HG03108 (cell line): Measurements from ENCODE around the gene UAP1L1.
"Not testable (repeated sequence)": the region's sequence is repeated elsewhere in the genome, so short reads cannot be mapped to it uniquely, and the experiment has no call there.

ENCODE experiments used
- ATAC-seq: cut with Tn5 transposase; IDR thresholded peaks from one replicate; pipeline ENCODE4 v1.9.1; 2021; ENCODE audit warnings: moderate library complexity; ENCODE audit not compliant: unreplicated experiment

The UAP1L1 gene

DNA sequence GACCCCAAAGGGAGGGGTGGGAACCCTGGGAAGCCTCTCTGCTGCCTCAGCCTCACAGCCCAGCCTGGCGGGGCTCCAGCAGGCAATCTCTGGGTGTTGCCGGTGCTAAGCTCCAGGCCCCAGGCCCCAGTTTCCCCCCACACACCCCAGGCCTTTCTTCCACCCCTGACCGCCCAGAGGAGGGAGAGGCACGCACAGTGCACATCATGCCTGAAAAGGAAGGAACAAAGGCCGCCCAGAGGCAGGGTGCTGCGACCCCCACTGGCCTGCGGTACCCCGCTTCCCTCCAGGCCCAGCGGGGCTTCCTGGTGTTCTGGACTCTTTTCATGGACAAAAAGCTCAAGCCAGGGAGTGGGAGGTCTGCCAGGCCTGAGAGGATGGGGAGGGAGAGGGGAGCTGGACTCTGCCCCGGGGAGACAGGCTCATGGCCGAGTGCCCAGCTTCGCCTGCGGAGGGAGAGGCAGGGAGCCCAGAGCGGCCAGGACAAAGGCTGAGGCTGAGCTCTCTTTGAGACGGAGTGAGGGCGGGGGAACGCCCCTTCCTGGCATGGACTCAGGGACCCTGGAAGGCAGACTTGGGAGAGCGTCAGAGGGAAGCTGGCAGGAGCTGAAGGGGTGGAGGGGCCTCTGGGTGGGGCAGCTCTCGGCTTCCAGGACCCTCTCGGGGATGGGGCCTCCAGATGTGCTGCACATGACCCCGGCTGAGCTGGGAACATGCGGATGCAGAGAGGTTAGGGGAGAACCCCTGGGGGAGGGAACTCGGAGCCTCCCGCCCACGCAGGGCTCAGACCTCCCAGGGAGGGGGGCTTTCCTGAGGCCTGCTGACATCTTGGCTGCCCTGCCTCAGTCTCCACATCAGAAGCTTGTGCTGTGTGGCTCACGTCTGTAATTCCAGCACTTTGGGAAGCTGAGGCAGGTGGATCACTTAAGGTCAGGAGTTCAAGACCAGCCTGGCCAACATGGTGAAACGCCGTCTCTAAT lies 21.6 kb upstream of the UAP1L1 start:
- no peak for ATAC-seq

DNA sequence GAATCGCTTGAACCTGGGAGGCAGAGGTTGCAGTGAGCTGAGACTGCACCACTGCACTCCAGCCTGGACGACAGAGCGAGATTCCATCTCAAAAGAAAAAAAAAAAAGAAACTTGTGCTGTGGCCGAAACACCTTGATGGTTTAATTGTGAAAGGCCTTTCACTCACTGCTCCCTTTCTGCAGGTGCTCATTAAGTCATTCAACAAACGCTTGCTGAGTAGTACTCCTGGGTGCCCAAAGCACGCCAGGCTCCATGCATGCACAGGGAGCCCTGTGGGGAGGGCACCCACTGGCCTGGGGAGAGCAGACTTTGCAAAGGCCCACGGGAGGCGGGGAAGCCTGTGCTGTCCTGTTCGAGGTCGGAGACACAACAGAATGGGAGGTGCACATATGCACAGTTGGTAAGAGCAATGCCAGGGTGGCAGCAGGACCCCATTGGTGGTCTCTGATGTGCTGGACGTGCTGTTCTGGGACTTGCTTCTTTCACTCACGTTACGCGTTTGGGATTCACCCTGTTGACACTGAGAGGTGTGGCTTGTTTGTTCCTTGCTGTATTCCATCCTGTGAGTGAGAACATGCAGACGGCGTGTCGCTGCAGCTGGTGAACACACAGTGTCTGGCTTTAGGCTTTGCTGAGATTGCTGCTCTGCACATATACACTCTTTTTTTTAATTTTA lies 20.4 kb upstream of the UAP1L1 start:
- no peak for ATAC-seq

DNA sequence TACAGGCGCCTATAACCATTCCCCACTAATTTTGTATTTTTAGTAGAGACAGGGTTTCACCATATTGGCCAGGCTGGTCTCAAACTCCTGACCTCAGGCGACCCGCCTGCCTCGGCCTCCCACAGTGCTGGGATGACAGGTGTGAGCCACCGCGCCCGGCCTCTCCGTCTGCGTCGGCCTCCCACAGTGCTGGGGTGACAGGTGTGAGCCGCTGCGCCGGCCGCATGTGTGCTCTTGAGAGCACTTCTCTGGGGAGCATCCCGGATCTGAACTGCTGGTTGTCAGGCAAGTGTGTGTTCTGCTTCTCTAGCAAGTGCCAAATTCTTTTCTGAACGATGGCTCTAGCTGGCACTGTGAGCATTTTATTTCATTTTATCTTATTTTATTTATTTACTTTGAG lies 19.8 kb upstream of the UAP1L1 start:
- ATAC-seq = no peak

DNA sequence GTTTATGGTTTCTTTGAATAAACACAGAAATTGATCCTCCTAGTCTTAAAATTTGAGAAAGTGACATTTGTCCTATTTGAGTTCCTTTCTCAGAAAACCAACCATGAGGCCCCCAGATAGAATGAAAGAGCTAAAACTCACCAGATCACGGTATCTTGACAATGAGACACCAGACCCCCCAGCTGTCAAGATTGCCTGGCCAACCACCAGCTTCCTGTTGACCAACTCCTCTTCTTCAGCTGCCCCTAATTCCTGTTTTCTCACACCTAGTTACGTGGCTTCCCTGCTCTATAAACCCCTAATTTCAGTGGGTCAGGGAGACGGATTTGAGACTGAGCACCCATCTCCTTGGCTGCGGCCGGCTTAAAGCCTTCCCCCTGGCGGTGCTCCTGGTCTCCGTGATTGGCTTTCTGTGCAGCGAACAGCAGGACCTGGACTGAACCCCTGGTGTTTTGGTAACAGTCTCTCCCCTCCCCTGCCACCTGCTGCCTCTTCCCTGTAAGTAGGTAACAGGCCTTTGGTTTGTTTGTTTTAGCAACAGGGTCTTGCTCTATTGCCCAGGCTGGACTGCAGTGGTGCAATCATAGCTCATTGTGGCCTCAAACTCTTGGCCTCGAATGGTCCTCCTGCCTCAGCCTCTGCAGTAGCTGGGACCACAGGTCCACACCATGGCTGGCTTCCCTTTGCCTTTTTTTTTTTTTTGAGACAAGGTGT lies 18.6 kb upstream of the UAP1L1 start:
- no peak for ATAC-seq

DNA sequence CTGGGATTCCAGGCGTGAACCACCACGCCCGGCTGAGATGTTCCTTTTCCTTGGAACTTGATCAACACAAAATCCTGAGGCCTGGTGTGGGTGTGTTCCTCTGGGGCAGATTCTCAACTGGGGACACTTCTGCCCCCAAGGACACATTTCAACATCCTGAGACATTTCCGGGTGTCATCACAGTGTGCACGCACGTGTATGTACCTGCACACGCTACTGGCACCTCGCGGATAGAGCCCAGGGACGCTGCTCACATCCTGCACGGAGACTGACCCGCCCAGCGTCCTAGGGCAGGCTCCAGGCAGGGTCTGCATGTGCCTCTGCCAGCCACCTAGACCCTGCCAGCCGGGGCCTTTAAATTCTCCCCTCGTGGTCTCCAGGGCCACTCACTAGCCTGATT lies 14.9 kb upstream of the UAP1L1 start:
- no peak for ATAC-seq

DNA sequence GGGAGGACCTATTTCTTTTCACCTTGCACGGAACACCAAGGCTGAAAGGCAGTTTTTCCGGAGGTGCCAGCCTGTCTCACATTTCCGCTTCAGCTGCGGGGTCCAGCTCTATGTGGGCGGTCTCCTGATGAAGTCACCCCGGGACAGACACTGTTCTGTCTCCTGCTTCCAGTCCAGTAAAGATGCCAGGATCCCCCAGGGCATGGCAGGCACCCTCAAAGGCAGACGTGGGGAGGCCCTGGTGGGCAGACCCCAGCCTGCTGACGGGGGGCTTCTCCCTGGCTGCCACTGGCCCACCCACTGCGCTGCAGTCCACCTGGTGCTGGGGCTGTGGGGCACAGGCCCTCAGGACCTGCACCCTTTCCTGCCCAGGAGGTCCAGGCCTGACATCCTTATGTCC lies 14.5 kb upstream of the UAP1L1 start:
- ATAC-seq = not testable (repeated sequence)

DNA sequence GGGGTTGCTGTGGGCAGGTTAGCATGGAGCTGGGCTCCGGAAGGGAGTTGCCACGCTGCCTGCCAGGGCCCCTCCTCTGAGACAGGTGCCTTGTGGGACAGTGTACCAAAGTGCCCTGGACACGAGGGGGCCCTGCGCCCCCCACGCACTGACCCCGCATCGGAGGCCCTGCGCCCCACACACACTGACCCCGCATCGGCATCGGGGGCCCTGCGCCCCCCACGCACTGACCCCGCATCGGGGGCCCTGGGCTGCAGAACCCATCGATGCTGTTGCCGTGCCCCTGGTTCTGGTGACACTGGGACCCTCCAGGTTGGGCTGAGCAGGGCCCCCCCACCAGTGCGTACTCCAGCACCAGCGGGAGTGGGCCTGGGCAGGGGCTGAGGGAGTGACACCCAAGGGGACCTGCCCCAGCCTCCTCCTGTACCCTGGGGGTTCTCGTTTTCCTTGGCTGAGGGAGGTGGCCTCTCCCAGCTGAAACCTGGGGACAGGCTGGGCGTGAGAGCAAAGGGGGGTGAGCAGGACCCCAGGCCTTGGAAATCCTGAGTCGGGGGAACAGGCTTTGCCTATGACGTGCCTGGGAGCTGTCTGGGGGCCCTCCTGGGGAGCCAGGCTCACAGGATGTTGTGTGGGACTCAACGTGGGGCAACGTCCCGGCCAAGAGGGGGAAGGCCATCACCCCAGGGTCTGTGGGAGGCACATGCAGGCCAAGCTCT lies 13.8 kb upstream of the UAP1L1 start:
- ATAC-seq = no peak

DNA sequence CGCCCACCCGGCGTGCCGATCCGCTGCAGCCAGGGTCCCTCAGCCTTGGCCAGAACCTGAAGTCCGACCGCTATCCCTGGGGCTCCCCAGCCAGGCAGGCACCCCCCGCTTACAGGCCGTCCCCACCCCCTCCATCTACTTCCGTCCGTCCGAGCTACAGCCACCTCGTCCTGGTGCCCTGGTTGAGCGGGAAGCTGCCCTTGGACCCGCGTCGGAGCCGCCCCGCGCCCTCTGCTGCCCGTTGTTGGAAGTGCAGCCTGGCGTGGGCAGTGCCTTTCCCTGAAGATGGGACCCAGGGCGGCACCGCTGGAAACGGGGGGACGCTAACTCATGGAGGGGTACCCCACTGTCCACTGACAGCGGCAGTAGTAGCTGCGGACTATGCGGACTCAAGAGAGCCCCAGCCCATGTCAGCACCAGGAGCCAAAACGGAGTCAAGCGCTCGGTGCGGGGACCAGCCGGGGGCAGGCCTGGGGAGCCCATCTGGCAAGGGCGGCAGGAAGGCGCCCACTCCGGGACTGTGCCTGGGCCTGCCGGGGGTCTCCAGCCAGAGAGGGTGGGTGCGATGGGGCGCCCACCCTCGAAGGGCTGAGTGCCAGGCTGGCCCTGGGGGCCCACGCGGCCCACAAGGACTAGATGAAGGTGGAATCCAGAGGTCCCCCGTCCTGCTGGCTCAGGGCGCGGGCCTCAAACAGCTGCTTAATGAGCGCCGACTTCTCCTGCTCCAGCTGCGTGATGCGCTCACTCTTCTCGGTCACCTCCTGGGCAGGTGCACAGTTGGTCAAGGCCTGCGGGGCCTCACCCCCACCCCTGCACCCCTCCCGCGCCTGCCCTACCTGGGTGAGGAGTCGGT lies 13.1 kb upstream of the UAP1L1 start:
- ATAC-seq = no peak

DNA sequence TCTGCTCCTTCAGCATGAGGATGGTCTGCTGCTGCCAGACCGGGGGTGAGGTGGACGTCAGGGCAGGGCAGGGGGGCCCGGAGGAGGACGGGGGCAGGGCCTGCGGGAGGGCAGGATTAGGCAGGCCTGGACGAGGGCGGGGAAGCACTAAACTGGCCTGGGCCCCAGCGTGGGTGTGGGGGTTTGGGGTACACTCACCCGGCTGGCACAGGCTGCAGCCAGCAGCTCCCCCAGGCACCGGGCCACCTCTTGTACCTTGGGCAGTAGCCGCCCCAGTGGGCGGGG lies 12.5 kb upstream of the UAP1L1 start:
- ATAC-seq = no peak

DNA sequence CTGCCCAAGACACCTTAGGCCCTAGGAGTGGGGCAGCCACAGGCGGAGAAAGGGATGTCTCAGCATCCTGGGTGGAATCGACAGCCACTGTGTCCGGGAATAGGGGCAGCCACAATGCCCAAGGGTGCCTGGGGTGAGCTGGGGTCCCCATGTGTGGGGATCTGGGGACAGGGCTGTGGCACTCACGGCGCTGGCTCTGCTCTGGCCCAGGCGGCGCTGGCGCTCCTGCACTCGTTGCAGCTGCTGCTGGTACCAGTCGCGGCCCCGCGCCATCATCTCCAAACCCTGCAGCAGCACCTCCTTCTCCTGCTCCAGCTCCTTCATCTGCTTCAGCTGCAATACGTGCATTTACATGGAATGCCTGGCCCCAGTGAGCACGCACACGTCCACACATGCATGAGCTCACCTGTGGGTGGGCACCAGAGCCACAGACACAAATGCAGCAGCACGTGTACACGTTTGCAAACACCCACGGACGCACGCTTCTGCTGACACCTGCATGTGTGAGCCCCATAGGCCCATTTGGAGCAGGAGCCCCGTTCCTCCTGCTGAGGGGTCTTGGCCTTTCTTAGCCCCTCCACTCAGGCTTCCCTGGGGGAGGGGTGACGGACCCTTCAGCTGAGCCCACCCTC lies 11.9 kb upstream of the UAP1L1 start:
- ATAC-seq = no peak

DNA sequence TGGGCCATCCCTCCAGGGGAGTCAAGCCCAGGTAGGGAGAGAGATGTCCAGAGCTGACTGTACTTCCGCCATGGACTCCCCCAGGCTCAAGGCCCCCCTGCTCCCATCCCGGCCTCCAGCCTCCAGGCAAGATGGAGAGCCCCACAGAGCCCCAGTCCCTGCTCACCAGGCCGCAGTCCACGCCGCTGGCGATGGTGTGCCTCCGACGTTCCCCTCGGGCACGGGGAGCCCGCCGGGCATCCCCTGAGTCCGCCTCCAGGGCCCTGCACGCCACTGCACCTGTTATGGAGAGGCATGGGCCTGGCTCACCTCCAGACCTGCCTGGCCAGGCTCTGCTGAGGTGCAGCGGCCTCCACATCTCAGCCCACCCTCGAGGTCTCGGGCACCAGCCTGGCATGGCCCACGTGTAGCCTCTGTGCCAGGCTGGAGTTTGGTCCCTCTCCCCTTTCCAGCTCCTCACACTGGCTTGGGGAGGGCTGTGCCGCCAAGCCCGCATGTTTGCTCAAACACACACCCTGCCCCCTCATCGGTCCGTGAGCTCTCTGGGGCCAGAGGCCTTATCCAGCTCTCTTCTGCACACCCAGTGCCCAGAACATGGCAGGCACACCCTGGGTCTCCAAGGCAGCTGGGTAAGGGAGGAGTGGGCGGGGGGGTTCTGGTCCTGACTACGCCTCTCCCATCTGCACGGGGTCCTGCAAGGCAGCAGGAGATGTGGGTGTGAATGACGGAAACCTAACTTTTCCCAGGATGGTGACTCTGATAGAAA lies 11.0 kb upstream of the UAP1L1 start:
- no peak for ATAC-seq

DNA sequence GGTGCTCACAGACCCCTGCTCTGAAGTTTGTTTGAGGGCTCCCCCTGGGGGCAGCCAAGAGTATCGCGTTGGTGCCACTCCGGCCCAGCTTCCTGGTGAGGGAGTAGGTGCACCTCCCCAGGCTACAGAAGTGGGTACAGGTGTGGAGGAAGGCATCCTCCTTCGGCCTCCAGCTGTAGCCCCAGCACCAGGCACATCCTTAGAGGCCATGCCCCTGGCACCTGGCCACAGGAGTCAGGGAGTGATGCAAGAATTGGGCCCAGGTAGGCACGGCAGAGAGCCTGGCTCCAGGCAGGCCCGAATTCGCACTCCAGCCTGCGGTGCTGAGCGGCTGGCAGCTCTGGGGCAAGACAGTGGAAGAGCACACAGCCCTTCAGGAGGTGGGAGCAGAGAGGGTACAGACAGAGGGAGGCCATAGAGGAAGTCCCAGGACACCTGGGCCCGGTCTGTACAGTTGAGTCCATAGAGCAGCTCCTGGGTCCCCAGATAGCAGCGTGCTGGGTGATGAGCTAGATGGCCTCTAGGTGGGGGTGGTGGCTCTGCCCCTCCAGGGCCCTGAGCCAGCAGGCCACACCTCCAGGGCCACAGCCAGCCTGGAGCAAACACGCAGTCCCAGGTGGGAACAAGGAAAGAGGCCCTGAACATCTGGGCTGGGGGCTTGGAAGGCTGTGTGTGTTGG lies 9.3 kb upstream of the UAP1L1 start:
- ATAC-seq = peak; percentile 33

DNA sequence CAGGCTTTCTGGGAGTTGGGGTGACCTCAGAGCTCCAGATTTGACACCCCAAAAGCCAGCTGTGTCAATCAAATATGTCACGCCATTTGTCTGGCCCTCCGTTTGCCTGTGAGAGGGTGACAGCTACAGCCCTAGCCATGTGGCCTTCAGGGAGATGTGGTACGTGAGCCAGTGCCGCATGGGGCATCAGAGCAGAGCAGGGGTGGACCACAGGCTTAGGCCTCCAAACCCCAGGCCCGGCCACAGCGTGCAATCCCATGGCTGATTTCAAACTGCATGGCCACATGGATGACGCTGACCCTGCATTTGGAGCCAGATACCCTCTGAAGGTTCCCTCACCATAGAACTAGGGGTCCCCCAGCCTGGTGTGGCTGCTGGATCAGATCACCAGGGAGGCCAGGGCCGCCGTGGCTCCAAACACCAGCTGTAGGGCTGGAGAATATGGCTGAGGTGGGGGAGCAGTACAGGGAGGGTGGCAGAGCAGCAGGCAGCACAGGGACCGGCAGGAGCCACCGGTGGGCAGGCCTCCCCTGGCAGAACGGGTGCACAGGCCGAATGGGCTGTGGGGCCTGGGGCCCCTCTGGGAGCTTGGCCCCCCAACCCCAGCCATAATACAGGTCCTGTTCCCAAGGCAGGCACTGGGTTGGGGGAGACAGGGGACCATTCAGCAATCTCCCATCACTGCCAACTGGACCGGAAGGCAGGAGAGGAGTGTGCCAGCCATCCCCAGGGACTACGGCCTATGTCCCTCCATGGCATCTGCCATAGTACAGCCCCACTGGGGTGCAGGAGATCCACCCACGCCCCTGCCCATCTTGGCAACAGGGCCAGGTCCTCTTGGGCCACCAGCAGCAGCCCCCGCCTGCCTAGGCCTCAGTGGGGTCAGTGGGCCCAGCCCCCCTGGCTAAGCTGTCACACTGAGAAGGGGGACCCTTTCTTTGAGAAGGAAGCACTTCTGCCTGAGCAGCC lies 8.5 kb upstream of the UAP1L1 start:
- ATAC-seq = no peak

DNA sequence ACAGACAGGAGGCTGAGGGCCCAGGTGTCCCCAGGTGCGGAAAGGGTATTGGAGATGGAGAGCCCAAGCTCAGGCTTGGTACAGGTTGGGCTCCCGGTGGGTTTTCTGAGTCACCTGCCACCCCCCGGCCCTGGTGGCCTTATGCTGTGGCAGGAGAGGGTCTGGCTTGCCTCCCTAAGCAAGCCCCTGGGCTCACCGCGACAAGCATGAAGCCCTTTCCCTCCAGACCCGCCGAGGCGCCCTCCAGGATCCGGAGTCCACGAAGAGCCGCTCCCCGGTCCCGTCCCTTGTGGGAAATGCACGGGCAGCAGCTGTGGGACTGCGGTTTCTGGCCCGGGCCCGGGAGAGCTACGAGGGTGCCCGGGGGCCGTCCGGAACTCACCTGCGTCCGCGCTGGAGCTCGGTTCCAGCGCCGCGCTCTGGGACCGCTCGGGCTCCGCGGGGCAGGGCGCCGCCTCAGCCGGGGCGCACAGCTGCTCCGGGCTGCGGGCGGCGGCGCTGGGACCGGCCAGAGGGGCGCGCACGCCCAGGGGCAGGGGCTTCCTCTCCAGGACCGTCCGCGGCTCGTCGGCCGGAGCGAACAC lies 7.7 kb upstream of the UAP1L1 start:
- ATAC-seq = no peak

DNA sequence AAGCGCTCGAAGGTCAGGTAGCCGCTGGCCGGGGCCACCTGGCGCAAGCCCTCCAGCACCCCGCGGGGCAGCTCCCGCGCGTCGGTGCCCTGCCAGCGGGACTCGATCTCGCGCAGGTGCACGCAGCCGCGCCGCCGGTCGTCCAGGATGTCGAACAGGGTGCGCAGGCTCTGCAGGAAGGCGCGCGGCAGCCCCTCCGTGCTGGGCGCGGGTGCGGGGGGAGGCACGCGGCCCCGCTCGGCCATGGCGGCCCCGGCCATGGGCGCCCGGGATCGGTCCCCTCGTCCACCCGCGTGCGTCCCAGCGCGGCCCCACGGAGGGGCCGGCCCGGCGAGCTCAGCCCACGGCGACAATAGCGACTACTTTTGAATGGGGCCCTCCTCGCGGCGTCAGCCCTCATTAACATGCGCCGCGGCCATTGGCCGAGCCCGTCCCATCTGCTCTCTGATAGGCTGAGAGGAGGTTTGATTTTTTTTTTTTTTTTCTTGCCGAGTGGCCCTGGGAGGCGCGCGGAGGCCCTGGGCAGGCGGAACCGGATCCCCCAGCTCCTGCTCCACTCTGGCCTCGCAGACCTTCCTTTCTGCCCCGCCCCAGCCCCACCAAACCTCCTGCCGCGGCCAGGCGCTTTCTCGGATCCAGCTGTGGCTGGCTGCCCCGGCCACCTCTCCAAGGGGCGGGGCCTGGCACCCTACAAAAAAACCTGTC lies 7.0 kb upstream of the UAP1L1 start, which contains the start of gene SAPCD2:
SAPCD2 (minus strand) TSS at position 357 of the 705 bp plus-strand sequence; CDS start at position 260, 97 bp downstream.
- ATAC-seq = peak; percentile 65

DNA sequence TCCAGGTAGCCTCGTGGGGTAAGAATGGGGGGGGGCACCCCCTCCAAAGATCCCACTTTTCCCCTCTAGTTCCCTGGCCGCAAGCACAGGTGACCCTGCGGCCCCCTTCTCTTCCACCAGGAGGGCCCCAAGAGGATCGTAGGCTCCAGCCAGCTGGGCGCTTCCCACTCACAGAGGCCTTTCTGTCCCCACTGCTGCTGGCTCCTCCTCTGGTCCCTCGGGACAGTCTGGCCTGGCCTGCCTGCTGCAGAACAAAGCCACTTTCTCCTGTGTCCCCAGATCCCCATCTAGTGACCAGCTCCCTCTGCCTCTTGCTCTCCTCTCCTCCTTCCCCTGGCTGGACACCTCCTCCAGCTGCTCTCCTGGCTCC lies 6.4 kb upstream of the UAP1L1 start:
- peak; percentile 2 for ATAC-seq
